ENCODE measurements around the gene RAPGEF1. TPM values are rescaled to one million over a fixed set of nuclear protein-coding genes. Genes with fewer than 3 reads are reported as not detected.
"Not testable (repeated sequence)": the region's sequence is repeated elsewhere in the genome, so short reads cannot be mapped to it uniquely, and the experiment has no call there.

The RAPGEF1 gene
- polyA plus RNA-seq, 2 of the 4 experiments (the other 2 are of a cell fraction) = 21.6 to 27.7 TPM

GRCh38 chr9:131754846-131755245 is 15.0 kb upstream of the RAPGEF1 start:
- DNase-seq (ENCODE audit: low read depth in 1 of 2, low spot score in 1 of 2) (no peak), FAIRE-seq (no peak), ATAC-seq (no peak)
- CTCF ChIA-PET = interaction anchor here (0.5 to 25.4 kb wide), 21 partner anchors 8 to 670 kb away, joined by 3 to 737 read pairs (median 4); partner anchors contain the start of gene RAPGEF1
- Histone ChIP-seq H3K4me2 (no peak overlapping the region), H3K27ac (no peak overlapping the region), H3K4me1 (peaks cover 6% of the 10 kb centered on the region; the same call in 1 of the 3 replicates), H3K9me3 (no peaks in the 10 kb centered on the region), H3K4me3 (no peak overlapping the region)
- WGBS (ENCODE audit: missing lambda C conversion rate) = 58% methylated on average over 6 of the region's 6 CpGs
- TF ChIP-seq CHD4 (IDR thresholded peaks at IDR 0.05; ENCODE audit: borderline replicate concordance) (no peak), PBX3 (IDR thresholded peaks at IDR 0.05) (no peak), KDM5A (IDR thresholded peaks at IDR 0.05) (no peak), NFE2L2 (conservative IDR thresholded peaks at IDR 0.05; ENCODE audit: low read length) (no peak), RARB (CRISPR knock-in tag; IDR thresholded peaks at IDR 0.05) (no peak), EHMT2 (IDR thresholded peaks at IDR 0.05; ENCODE audit: low read depth) (no peak), POLR2A (IDR thresholded peaks at IDR 0.05; ENCODE audit: low read length) (no peak), ZSCAN20 (CRISPR knock-in tag; IDR thresholded peaks at IDR 0.05) (no peak), MAZ (IDR thresholded peaks at IDR 0.05; ENCODE audit: borderline replicate concordance, low read depth, low read length) (no peak), CEBPB (IDR thresholded peaks at IDR 0.05) (no peak), PHF8 (IDR thresholded peaks at IDR 0.05; ENCODE audit: borderline replicate concordance, low read depth) (no peak), ATOH8 (CRISPR knock-in tag; IDR thresholded peaks at IDR 0.05; ENCODE audit: low read depth) (no peak)
- POLR2A ChIA-PET = no interaction called here

GRCh38 chr9:131753751-131754150 is 13.9 kb upstream of the RAPGEF1 start:
- H3K4me3 ChIP-seq; POLR2A ChIA-PET; H3K4me1 ChIP-seq; H3K9me3 ChIP-seq; H3K27ac ChIP-seq; H3K4me2 ChIP-seq; FAIRE-seq; ATAC-seq; DNase-seq (ENCODE audit: low read depth in 1 of 2, low spot score in 1 of 2): not testable (repeated sequence)
- WGBS (ENCODE audit: missing lambda C conversion rate) = 54% methylated on average over 9 of the region's 9 CpGs
- CTCF ChIA-PET = interaction anchor here (1.0 to 25.4 kb wide), 8 partner anchors 9 to 505 kb away, joined by 3 to 737 read pairs (median 5); partner anchors contain the start of gene RAPGEF1

- Histone ChIP-seq H3K4me2 (no peak overlapping the region), H3K27ac (no peak overlapping the region), H3K4me3 (no peak overlapping the region), H3K9me3 (no peaks in the 10 kb centered on the region), H3K4me1 (no peaks in the 10 kb centered on the region)
- ChIA-PET POLR2A (no interaction called here), CTCF (interaction anchor here (1.1 to 25.4 kb wide), 10 partner anchors 9 to 507 kb away, joined by 3 to 737 read pairs (median 7); partner anchors contain the start of gene RAPGEF1)
- DNase-seq (ENCODE audit: low read depth in 1 of 2, low spot score in 1 of 2) (no peak), ATAC-seq (no peak), FAIRE-seq (no peak)
- WGBS (ENCODE audit: missing lambda C conversion rate) = 59% methylated on average over 4 of the region's 4 CpGs
- no peak for TF ChIP-seq ZFP36 (IDR thresholded peaks at IDR 0.05; ENCODE audit: borderline replicate concordance, partially characterized antibody)
- peak in 1 of 2 experiments; percentile 62; a peak in 1 of 4 replicates for TF ChIP-seq CEBPB (IDR thresholded peaks at IDR 0.05)
Measured at GRCh38 chr9:131752231-131752884, 12.5 kb upstream of the RAPGEF1 start.

- no peaks in the 10 kb centered on the region for H3K9me3 ChIP-seq
- DNase-seq (ENCODE audit: low read depth in 1 of 2, low spot score in 1 of 2) (no peak), ATAC-seq (no peak), FAIRE-seq (no peak)
- 16% methylated on average over 5 of the region's 5 CpGs for WGBS (ENCODE audit: missing lambda C conversion rate)
- H3K4me2 ChIP-seq = no peak overlapping the region
- ChIA-PET POLR2A (no interaction called here), CTCF (interaction anchor here (0.8 to 25.4 kb wide), 8 partner anchors 8 to 511 kb away, joined by 3 to 737 read pairs (median 6); no protein-coding TSS in a partner anchor)
- H3K4me3 ChIP-seq = no peak overlapping the region
- no peak overlapping the region for H3K27ac ChIP-seq
- TF ChIP-seq MYC (IDR thresholded peaks at IDR 0.05; ENCODE audit: borderline replicate concordance, low read length) (no peak), KDM1A (IDR thresholded peaks at IDR 0.05; ENCODE audit: low read depth) (no peak), SREBF2 (IDR thresholded peaks at IDR 0.05) (no peak), JUNB (IDR thresholded peaks at IDR 0.05) (no peak), RAD21 (conservative IDR thresholded peaks at IDR 0.05 in 1 of 2, IDR thresholded peaks at IDR 0.05 in 1 of 2) (no peak), NFE2L2 (conservative IDR thresholded peaks at IDR 0.05; ENCODE audit: low read length) (no peak), RARB (CRISPR knock-in tag; IDR thresholded peaks at IDR 0.05) (no peak), CHD2 (IDR thresholded peaks at IDR 0.05; ENCODE audit: low read length, partially characterized antibody) (no peak), HOXB5 (CRISPR knock-in tag; IDR thresholded peaks at IDR 0.05) (no peak), SMC3 (IDR thresholded peaks at IDR 0.05) (no peak), HOXB13 (CRISPR knock-in tag; IDR thresholded peaks at IDR 0.05; ENCODE audit: low read depth) (no peak), MAFK (IDR thresholded peaks at IDR 0.05; ENCODE audit: partially characterized antibody) (no peak), ZFP36 (IDR thresholded peaks at IDR 0.05; ENCODE audit: borderline replicate concordance, partially characterized antibody) (no peak), BCL3 (IDR thresholded peaks at IDR 0.05) (no peak), POLR2A (IDR thresholded peaks at IDR 0.05; ENCODE audit: low read length) (no peak)
- H3K4me1 ChIP-seq = no peaks in the 10 kb centered on the region
Measured at GRCh38 chr9:131748411-131748955, 8.6 kb upstream of the RAPGEF1 start.
